ENCODE results near the gene CCNY. TPM values are rescaled to one million over a fixed set of nuclear protein-coding genes. Genes with fewer than 3 reads are reported as not detected.

Gene CCNY
- total and polyA plus RNA-seq, 9 donors = 48.0 to 99.6 (median 89.1) TPM

DNA sequence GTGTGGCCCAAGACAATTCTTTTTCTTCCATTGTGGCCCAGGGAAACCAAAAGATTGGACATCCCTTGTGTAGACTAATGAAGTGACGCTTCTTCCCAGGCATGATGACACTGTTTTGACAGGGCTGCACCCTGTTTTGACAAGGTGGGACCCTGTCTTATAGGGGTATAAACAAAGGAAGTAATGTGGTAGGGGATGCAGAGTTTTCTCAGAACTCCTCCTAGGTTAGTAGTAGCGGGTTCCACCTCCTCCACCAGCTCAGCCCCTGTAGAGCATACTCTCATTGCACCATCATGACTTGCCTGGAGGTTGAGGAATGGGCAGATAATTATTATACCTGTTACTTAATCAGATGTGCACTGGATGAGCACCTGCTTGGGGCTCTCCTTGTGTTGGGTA lies 123.1 kb downstream of the CCNY start:
- no peak overlapping the region for H3K27ac ChIP-seq (ENCODE audit: low read length)
- no peaks in the 10 kb centered on the region for H3K36me3 ChIP-seq (ENCODE audit: control insufficient read depth, insufficient read depth, low read length)
- no peaks in the 10 kb centered on the region for H3K27me3 ChIP-seq (ENCODE audit: control insufficient read depth, insufficient read depth, low read length)
- 80% methylated on average over 1 of the region's 2 CpGs for WGBS (ENCODE audit: insufficient coverage)
- H3K4me3 ChIP-seq (ENCODE audit: low read length) = no peak overlapping the region
- DNase-seq = no peak
- H3K4me1 ChIP-seq (ENCODE audit: control insufficient read depth, insufficient read depth, low read length) = peaks cover 37% of the 10 kb centered on the region
- no peaks in the 10 kb centered on the region for H3K9me3 ChIP-seq (replicated peaks; ENCODE audit: control insufficient read depth, low read depth, low read length)

DNA sequence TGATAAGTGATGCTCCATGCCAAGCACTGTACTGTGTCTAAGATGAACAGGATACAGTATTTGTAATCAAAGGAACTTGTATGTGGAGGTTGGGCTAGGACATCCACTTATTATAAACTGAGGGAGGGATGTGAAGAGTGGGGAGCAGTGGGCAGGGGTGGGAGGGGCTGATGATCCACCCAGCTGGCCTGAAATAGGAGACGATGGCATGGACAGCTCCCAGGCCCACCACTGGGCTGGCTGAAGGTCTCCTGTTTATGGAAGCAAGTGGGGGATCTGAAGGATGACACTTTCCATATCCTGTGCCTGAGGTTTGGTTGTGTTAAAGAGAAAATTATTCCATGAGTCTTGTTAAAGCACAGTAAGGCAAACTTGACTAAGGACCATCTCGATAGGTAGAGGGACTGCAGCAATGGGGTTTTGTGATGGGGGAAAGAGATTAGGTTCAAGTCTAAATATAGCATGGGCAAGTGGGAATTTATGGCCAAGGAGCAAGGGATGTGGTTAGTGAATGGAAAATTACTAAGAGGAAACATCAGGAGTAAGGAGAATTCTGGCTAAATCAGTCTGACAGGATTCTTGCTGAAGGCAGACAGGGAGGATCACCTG lies 124.6 kb downstream of the CCNY start:
- no peaks in the 10 kb centered on the region for H3K9me3 ChIP-seq (replicated peaks; ENCODE audit: control insufficient read depth, low read depth, low read length)
- WGBS (ENCODE audit: insufficient coverage) = 76% methylated on average over 2 of the region's 2 CpGs
- peaks cover 39% of the 10 kb centered on the region for H3K4me1 ChIP-seq (ENCODE audit: control insufficient read depth, insufficient read depth, low read length)
- H3K27me3 ChIP-seq (ENCODE audit: control insufficient read depth, insufficient read depth, low read length) = no peaks in the 10 kb centered on the region
- H3K4me3 ChIP-seq (ENCODE audit: low read length) = no peak overlapping the region
- H3K27ac ChIP-seq (ENCODE audit: low read length) = no peak overlapping the region
- DNase-seq = peak; percentile 43
- no peaks in the 10 kb centered on the region for H3K36me3 ChIP-seq (ENCODE audit: control insufficient read depth, insufficient read depth, low read length)

DNA sequence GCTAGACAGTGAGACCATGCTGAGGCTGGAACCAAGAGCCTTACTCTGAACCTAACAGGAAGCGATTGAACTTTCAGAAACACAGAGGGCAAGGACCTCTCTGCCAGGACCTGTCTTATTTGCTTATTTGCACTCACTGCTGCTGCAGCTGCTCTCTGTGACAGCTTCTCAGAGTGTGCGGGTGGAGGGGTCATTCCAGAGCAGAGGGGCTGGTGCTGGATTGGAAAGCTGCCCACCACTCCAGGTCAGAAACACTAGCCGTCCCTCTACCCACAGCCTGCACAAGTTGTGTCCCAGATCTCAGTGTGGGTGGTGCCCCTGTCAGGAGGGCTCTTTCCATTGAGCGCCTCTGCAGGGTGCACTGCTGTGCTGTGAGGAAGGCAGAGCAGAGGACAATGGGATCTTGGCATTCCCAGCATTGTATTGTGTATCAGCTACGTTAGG lies 126.2 kb downstream of the CCNY start:
- no peaks in the 10 kb centered on the region for H3K9me3 ChIP-seq (replicated peaks; ENCODE audit: control insufficient read depth, low read depth, low read length)
- H3K4me3 ChIP-seq (ENCODE audit: low read length) = no peak overlapping the region
- WGBS (ENCODE audit: insufficient coverage) = 67% methylated on average over 4 of the region's 5 CpGs
- no peaks in the 10 kb centered on the region for H3K36me3 ChIP-seq (ENCODE audit: control insufficient read depth, insufficient read depth, low read length)
- H3K4me1 ChIP-seq (ENCODE audit: control insufficient read depth, insufficient read depth, low read length) = peaks cover 39% of the 10 kb centered on the region
- peak; percentile 56 for DNase-seq
- no peak overlapping the region for H3K27ac ChIP-seq (ENCODE audit: low read length)
- H3K27me3 ChIP-seq (ENCODE audit: control insufficient read depth, insufficient read depth, low read length) = no peaks in the 10 kb centered on the region

DNA sequence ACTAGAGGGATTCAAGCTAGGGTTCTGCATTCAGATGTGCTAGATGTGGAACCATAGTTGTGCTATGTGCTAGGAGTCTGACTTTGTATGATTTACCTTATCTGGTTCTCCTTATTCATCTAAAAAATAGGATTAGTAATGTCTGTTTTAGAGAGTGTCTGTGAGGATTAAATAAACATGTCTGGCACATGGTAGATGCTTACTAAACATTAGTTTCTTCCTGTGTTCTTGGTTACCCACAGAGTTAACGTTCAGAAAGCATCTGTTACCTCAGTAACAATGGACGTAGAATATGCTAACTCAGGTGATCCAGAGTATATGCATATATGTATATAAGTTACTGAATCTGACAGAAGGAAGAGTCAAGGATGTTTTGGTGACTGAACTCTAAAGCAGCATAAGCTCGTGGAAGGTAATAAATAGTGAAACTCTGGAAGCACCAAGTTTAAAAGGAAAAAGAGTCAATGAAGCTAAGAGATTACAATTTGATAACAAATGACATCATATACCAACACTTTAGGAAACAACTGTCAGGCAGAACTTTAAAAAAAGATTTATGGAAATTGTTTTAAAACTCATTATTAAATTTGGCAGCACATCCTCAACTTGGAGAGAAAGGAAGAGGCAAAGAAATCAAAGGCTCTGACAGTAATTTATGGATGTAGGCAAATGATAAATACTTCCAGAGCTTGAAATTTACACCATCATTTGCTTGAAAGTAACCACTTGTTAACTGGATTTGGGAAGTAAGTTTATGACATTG lies 127.0 kb downstream of the CCNY start:
- no peak overlapping the region for H3K4me3 ChIP-seq (ENCODE audit: low read length)
- no peak for DNase-seq
- H3K4me1 ChIP-seq (ENCODE audit: control insufficient read depth, insufficient read depth, low read length) = peaks cover 36% of the 10 kb centered on the region
- WGBS (ENCODE audit: insufficient coverage) = no CpG with 5 or more reads among the region's 3 CpGs
- no peaks in the 10 kb centered on the region for H3K27me3 ChIP-seq (ENCODE audit: control insufficient read depth, insufficient read depth, low read length)
- no peaks in the 10 kb centered on the region for H3K9me3 ChIP-seq (replicated peaks; ENCODE audit: control insufficient read depth, low read depth, low read length)
- H3K27ac ChIP-seq (ENCODE audit: low read length) = no peak overlapping the region
- no peaks in the 10 kb centered on the region for H3K36me3 ChIP-seq (ENCODE audit: control insufficient read depth, insufficient read depth, low read length)

DNA sequence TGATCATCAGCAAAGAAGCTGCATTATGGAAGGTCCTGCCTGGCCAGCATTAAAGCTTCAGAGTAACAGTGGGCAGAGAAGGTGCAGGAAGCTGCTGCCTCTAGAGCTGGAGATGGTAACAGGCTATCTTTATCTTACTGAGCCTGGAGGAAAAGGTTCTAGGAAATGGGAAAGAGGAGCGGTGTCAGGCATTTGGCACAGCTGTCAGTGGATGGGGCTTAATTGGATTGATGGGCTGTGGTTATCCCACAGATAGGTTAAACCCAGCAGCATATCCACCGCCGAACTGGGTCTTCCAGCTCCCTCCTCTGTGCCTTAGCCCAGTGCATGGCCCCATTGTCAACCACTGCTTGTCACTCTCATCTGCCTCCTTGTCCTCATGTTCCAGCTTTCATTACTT lies 127.6 kb downstream of the CCNY start:
- Histone ChIP-seq H3K9me3 (replicated peaks; ENCODE audit: control insufficient read depth, low read depth, low read length) (no peaks in the 10 kb centered on the region), H3K27me3 (ENCODE audit: control insufficient read depth, insufficient read depth, low read length) (no peaks in the 10 kb centered on the region), H3K4me3 (ENCODE audit: low read length) (no peak overlapping the region), H3K36me3 (ENCODE audit: control insufficient read depth, insufficient read depth, low read length) (no peaks in the 10 kb centered on the region), H3K4me1 (ENCODE audit: control insufficient read depth, insufficient read depth, low read length) (peaks cover 30% of the 10 kb centered on the region), H3K27ac (ENCODE audit: low read length) (no peak overlapping the region)
- DNase-seq = no peak
- WGBS (ENCODE audit: insufficient coverage) = 67% methylated on average over 2 of the region's 3 CpGs

DNA sequence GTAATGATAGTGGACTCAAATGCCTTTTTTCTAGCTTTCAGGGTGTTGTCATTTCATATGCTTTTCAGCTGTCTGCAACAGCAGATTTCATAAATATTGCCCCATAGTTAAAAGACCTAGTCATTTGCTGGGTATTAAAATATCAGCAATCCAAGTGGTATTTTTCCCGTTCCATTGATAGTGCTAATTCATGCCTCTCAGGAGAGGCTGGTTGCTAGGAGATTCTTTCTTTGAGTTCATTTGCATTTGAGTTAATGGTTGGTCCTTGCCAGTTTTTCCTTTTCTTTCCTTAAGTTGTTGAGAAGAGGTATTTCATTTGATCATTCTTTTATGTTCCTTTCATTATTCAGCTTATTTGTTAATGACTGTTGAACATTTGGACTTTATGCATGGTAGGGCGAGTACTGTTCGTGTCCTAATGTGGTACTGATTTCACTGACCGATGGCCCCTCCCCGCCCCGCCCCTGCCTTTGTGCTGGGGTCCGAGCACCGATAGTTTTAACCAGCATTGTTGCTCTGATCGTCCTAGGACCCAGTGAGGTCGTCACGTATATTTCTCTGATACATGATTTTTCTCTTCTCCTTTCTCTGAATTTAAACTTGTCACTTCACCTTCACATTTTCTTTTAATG lies 128.6 kb downstream of the CCNY start:
- Histone ChIP-seq H3K9me3 (replicated peaks; ENCODE audit: control insufficient read depth, low read depth, low read length) (no peaks in the 10 kb centered on the region), H3K36me3 (ENCODE audit: control insufficient read depth, insufficient read depth, low read length) (no peaks in the 10 kb centered on the region), H3K27me3 (ENCODE audit: control insufficient read depth, insufficient read depth, low read length) (no peaks in the 10 kb centered on the region), H3K27ac (ENCODE audit: low read length) (no peak overlapping the region), H3K4me1 (ENCODE audit: control insufficient read depth, insufficient read depth, low read length) (peaks cover 28% of the 10 kb centered on the region), H3K4me3 (ENCODE audit: low read length) (no peak overlapping the region)
- 72% methylated on average over 10 of the region's 11 CpGs for WGBS (ENCODE audit: insufficient coverage)
- DNase-seq = no peak

DNA sequence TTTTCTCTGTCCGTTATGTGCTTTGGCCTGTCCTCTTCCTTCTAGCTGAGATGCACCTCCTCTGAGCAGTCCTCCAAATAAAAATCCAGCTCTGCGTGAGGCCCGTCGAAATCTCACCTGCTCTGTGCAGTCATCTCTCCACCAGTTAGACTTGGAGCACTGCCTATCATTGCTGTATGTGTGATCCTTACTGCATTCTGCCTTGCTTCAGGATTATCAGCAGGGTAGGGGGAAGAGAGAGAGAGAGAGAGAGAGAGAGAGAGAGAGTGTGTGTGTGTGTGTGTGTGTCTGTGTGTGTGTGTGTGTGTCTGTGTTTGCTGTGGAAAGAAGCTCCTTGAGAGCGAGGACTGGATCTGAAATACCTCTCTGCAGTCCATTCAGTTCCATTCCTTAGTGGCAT lies 129.4 kb downstream of the CCNY start:
- 61% methylated on average over 4 of the region's 5 CpGs for WGBS (ENCODE audit: insufficient coverage)
- peaks cover 34% of the 10 kb centered on the region for H3K4me1 ChIP-seq (ENCODE audit: control insufficient read depth, insufficient read depth, low read length)
- H3K27ac ChIP-seq (ENCODE audit: low read length) = no peak overlapping the region
- H3K9me3 ChIP-seq (replicated peaks; ENCODE audit: control insufficient read depth, low read depth, low read length) = no peaks in the 10 kb centered on the region
- no peaks in the 10 kb centered on the region for H3K27me3 ChIP-seq (ENCODE audit: control insufficient read depth, insufficient read depth, low read length)
- DNase-seq = no peak
- no peaks in the 10 kb centered on the region for H3K36me3 ChIP-seq (ENCODE audit: control insufficient read depth, insufficient read depth, low read length)
- H3K4me3 ChIP-seq (ENCODE audit: low read length) = no peak overlapping the region

DNA sequence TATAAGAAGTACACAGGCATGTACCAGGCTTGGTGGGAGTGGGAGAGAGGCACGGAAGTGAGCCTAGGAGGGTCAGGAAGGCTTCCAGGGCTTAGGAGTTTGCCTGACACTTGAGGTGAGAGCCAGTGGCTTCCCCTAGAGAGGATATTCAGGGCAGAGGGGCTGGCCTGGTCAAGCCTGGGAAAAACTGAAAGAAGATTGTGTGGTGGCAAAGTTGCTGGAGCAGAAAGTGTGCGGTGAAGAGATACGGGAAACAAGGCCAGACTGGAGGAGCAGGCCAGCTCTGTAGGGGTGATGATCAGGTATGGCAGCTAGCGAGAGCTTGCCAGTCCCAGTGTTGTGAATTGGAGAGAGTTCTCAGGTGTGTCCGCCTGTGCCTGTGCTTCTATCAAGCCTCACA lies 129.9 kb downstream of the CCNY start:
- Histone ChIP-seq H3K27me3 (ENCODE audit: control insufficient read depth, insufficient read depth, low read length) (no peaks in the 10 kb centered on the region), H3K4me3 (ENCODE audit: low read length) (no peak overlapping the region), H3K4me1 (ENCODE audit: control insufficient read depth, insufficient read depth, low read length) (peaks cover 34% of the 10 kb centered on the region), H3K36me3 (ENCODE audit: control insufficient read depth, insufficient read depth, low read length) (no peaks in the 10 kb centered on the region), H3K9me3 (replicated peaks; ENCODE audit: control insufficient read depth, low read depth, low read length) (no peaks in the 10 kb centered on the region), H3K27ac (ENCODE audit: low read length) (no peak overlapping the region)
- WGBS (ENCODE audit: insufficient coverage) = 83% methylated on average over 4 of the region's 5 CpGs
- DNase-seq = no peak

DNA sequence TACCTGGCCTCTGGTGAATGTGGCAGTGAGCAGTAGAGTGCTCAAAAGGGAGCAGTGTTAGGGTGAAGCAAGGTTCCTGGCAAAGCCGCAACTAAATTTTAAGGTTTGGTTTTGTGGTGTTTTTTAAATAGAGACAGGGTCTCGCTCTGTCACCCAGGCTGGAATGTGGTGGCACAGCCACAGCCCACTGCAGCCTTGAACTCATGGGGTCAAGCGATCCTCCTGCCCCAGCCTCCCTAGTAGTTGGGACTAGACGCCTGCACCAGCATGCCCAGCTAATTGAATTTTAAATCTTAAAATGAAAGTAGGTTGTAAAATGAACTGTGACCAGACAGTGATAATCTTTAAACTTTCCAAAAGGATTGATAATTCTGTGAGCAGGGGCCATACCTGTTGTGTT lies 130.4 kb downstream of the CCNY start:
- H3K9me3 ChIP-seq (replicated peaks; ENCODE audit: control insufficient read depth, low read depth, low read length) = no peaks in the 10 kb centered on the region
- H3K27ac ChIP-seq (ENCODE audit: low read length) = no peak overlapping the region
- 100% methylated on average over 1 of the region's 4 CpGs for WGBS (ENCODE audit: insufficient coverage)
- no peaks in the 10 kb centered on the region for H3K27me3 ChIP-seq (ENCODE audit: control insufficient read depth, insufficient read depth, low read length)
- H3K4me1 ChIP-seq (ENCODE audit: control insufficient read depth, insufficient read depth, low read length) = peaks cover 30% of the 10 kb centered on the region
- no peak overlapping the region for H3K4me3 ChIP-seq (ENCODE audit: low read length)
- no peak for DNase-seq
- H3K36me3 ChIP-seq (ENCODE audit: control insufficient read depth, insufficient read depth, low read length) = no peaks in the 10 kb centered on the region

DNA sequence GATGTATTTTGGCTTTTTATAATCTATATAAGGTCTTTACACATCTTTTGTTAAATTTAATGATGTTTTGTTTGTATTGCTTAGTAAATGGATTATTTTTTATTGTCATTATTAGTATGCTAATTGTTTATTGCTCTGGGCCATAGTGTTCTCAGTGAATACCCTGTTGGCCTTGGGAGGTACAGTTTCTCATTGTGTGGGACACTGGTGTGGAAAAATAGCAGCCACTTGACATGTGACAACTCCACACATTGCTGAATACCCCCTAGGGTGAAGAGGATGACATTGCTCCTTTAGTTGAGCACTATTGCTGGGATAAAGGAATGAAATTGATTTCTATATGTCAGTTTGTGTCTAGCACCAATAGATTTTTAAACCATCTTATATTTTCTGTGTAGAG lies 130.9 kb downstream of the CCNY start:
- no peak overlapping the region for H3K27ac ChIP-seq (ENCODE audit: low read length)
- H3K9me3 ChIP-seq (replicated peaks; ENCODE audit: control insufficient read depth, low read depth, low read length) = no peaks in the 10 kb centered on the region
- no peaks in the 10 kb centered on the region for H3K36me3 ChIP-seq (ENCODE audit: control insufficient read depth, insufficient read depth, low read length)
- no peak overlapping the region for H3K4me3 ChIP-seq (ENCODE audit: low read length)
- peaks cover 28% of the 10 kb centered on the region for H3K4me1 ChIP-seq (ENCODE audit: control insufficient read depth, insufficient read depth, low read length)
- DNase-seq = no peak
- H3K27me3 ChIP-seq (ENCODE audit: control insufficient read depth, insufficient read depth, low read length) = no peaks in the 10 kb centered on the region

Measured in muscle of leg (tissue), 11 donors.